K562 (cell line): ENCODE data around the gene RNF40. TPM values are rescaled to one million over a fixed set of nuclear protein-coding genes. Genes with fewer than 3 reads are reported as not detected.

ENCODE experiments used
- ATF6 ChIP-seq: sonication (generic); formaldehyde crosslinking; IDR thresholded peaks from 2 replicates; pipeline ENCODE4 v1.4.0; 2020; ENCODE audit warnings: mild to moderate bottlenecking, missing genetic modification reagents
- FOXM1 ChIP-seq, 2 experiments: fragments of 450-650 bp in 1 of 2; sonication (generic) in 1 of 2; formaldehyde crosslinking in 1 of 2; IDR thresholded peaks; 2 replicates each; pipeline versions ENCODE4 v1.6.1 to v1.9.0; 2017 to 2022; ENCODE audit warnings: low read depth in 2 of 2, mild to moderate bottlenecking in 2 of 2, missing genetic modification reagents in 1 of 2, moderate library complexity in 1 of 2
- JUND ChIP-seq, 2 experiments: IDR thresholded peaks; 2 replicates in 1 of 2; 3 replicates in 1 of 2; pipeline ENCODE4 v1.6.1; 2011; ENCODE audit warnings: borderline replicate concordance in 2 of 2, low read depth in 2 of 2, low read length in 2 of 2, improper control_type of control experiment in 1 of 2, missing biosample characterization in 1 of 2, missing genetic modification characterization in 1 of 2, missing genetic modification reagents in 1 of 2
- KAT7 ChIP-seq: sonication (generic); formaldehyde crosslinking; IDR thresholded peaks from 2 replicates; pipeline ENCODE4 v1.8.0; 2022; ENCODE audit warnings: missing genetic modification reagents, mild to moderate bottlenecking, borderline replicate concordance
- MYNN ChIP-seq, 2 experiments: sonication (generic); formaldehyde crosslinking in 1 of 2; IDR thresholded peaks; 2 replicates each; pipeline versions ENCODE4 v1.5.0 to v1.6.1; 2016 to 2020; ENCODE audit warnings: antibody characterized with exemption in 1 of 2, missing genetic modification reagents in 1 of 2
- NONO ChIP-seq, 2 experiments: fragments of 200-400 bp in 1 of 2; fragments of 450-650 bp in 1 of 2; formaldehyde crosslinking in 1 of 2; IDR thresholded peaks; 2 replicates each; pipeline ENCODE4 v1.6.1; 2017; ENCODE audit warnings: low read depth in 2 of 2, mild to moderate bottlenecking in 2 of 2, moderate library complexity in 2 of 2, low read length in 1 of 2
- SOX6 ChIP-seq: fragments of 450-650 bp; IDR thresholded peaks from 2 replicates; pipeline ENCODE4 v1.6.1; 2014; ENCODE audit warnings: mild to moderate bottlenecking
- ZBTB7A ChIP-seq: IDR thresholded peaks from 2 replicates; pipeline ENCODE4 v1.6.1; 2011; ENCODE audit warnings: low read depth, mild to moderate bottlenecking, low read length, moderate library complexity, borderline replicate concordance; ENCODE audit not compliant: control insufficient read depth
- ZKSCAN1 ChIP-seq: fragments of 150-350 bp; IDR thresholded peaks from 2 replicates; pipeline ENCODE4 v1.6.1; 2016; ENCODE audit warnings: low read depth, low read length
- ZNF232 ChIP-seq: sonication (generic); formaldehyde crosslinking; IDR thresholded peaks from 2 replicates; pipeline ENCODE4 v1.8.0; 2022; ENCODE audit warnings: mild to moderate bottlenecking, missing genetic modification reagents
- polyA plus RNA-seq, 8 experiments: library from polyadenylated mRNA; depleted of rRNA in 4 of 8; stranded (reverse) in 5 of 8; unstranded in 3 of 8; fragments of >200 nt; fragmentation: Nextera tagmentation in 2 of 8; fragmentation: Illumina TruSeq in 1 of 8; extraction: Ambion mirVana in 2 of 8; extraction: Trizol in 1 of 8; gene quantifications; 2 replicates each; pipeline versions ENCODE4 v1.2.1 to v1.2.3, GENCODE V29; 2011 to 2014; ENCODE audit warnings: inconsistent platforms in 1 of 8, missing spikeins in 1 of 8
- total RNA-seq, 7 experiments: library from RNA; depleted of rRNA in 6 of 7; stranded (reverse); fragments of >200 nt in 6 of 7; fragmentation: Illumina TruSeq in 2 of 7; extraction: Trizol in 2 of 7; gene quantifications; 2 replicates each; pipeline versions ENCODE4 v1.2.1 to v1.2.3, GENCODE V29; 2011 to 2021; ENCODE audit warnings: low replicate concordance in 1 of 7
- TF ChIP-seq, protein P1 (sequence below): fragments of 450-650 bp; IDR thresholded peaks from 2 replicates; pipeline ENCODE4 v1.6.1; 2016; ENCODE audit warnings: mild to moderate bottlenecking, moderate library complexity

The RNF40 gene
- total and polyA plus RNA-seq, 9 of the 15 experiments (the other 6 are each of a cell fraction or from before 2014, with no cell fraction given): 6.2 to 129 (median 81.5) TPM

GRCh38 chr16:30805370-30806169, 43.4 kb downstream of the RNF40 start (continued):
- TF ChIP-seq, protein P1, sequence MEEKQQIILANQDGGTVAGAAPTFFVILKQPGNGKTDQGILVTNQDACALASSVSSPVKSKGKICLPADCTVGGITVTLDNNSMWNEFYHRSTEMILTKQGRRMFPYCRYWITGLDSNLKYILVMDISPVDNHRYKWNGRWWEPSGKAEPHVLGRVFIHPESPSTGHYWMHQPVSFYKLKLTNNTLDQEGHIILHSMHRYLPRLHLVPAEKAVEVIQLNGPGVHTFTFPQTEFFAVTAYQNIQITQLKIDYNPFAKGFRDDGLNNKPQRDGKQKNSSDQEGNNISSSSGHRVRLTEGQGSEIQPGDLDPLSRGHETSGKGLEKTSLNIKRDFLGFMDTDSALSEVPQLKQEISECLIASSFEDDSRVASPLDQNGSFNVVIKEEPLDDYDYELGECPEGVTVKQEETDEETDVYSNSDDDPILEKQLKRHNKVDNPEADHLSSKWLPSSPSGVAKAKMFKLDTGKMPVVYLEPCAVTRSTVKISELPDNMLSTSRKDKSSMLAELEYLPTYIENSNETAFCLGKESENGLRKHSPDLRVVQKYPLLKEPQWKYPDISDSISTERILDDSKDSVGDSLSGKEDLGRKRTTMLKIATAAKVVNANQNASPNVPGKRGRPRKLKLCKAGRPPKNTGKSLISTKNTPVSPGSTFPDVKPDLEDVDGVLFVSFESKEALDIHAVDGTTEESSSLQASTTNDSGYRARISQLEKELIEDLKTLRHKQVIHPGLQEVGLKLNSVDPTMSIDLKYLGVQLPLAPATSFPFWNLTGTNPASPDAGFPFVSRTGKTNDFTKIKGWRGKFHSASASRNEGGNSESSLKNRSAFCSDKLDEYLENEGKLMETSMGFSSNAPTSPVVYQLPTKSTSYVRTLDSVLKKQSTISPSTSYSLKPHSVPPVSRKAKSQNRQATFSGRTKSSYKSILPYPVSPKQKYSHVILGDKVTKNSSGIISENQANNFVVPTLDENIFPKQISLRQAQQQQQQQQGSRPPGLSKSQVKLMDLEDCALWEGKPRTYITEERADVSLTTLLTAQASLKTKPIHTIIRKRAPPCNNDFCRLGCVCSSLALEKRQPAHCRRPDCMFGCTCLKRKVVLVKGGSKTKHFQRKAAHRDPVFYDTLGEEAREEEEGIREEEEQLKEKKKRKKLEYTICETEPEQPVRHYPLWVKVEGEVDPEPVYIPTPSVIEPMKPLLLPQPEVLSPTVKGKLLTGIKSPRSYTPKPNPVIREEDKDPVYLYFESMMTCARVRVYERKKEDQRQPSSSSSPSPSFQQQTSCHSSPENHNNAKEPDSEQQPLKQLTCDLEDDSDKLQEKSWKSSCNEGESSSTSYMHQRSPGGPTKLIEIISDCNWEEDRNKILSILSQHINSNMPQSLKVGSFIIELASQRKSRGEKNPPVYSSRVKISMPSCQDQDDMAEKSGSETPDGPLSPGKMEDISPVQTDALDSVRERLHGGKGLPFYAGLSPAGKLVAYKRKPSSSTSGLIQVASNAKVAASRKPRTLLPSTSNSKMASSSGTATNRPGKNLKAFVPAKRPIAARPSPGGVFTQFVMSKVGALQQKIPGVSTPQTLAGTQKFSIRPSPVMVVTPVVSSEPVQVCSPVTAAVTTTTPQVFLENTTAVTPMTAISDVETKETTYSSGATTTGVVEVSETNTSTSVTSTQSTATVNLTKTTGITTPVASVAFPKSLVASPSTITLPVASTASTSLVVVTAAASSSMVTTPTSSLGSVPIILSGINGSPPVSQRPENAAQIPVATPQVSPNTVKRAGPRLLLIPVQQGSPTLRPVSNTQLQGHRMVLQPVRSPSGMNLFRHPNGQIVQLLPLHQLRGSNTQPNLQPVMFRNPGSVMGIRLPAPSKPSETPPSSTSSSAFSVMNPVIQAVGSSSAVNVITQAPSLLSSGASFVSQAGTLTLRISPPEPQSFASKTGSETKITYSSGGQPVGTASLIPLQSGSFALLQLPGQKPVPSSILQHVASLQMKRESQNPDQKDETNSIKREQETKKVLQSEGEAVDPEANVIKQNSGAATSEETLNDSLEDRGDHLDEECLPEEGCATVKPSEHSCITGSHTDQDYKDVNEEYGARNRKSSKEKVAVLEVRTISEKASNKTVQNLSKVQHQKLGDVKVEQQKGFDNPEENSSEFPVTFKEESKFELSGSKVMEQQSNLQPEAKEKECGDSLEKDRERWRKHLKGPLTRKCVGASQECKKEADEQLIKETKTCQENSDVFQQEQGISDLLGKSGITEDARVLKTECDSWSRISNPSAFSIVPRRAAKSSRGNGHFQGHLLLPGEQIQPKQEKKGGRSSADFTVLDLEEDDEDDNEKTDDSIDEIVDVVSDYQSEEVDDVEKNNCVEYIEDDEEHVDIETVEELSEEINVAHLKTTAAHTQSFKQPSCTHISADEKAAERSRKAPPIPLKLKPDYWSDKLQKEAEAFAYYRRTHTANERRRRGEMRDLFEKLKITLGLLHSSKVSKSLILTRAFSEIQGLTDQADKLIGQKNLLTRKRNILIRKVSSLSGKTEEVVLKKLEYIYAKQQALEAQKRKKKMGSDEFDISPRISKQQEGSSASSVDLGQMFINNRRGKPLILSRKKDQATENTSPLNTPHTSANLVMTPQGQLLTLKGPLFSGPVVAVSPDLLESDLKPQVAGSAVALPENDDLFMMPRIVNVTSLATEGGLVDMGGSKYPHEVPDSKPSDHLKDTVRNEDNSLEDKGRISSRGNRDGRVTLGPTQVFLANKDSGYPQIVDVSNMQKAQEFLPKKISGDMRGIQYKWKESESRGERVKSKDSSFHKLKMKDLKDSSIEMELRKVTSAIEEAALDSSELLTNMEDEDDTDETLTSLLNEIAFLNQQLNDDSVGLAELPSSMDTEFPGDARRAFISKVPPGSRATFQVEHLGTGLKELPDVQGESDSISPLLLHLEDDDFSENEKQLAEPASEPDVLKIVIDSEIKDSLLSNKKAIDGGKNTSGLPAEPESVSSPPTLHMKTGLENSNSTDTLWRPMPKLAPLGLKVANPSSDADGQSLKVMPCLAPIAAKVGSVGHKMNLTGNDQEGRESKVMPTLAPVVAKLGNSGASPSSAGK: peak; percentile 61
- TF ChIP-seq KAT7 (CRISPR knock-in tag): peak; percentile 73; the same call in 1 of the 2 replicates
- TF ChIP-seq ZNF232 (CRISPR knock-in tag): no peak
- TF ChIP-seq JUND (IDR thresholded peaks at IDR 0.05; ENCODE audit: borderline replicate concordance, low read depth, low read length): peak; percentile 52
- 0 out of 3 replicates have a peak, but pooled peaks have one; percentile 50 for TF ChIP-seq JUND (tag; IDR thresholded peaks at IDR 0.05; ENCODE audit: borderline replicate concordance, low read depth, low read length)
- peak; percentile 35; the same call in 1 of the 2 replicates for TF ChIP-seq ZBTB7A
- TF ChIP-seq MYNN (IDR thresholded peaks at IDR 0.05): no peak
- TF ChIP-seq MYNN (CRISPR knock-in tag; IDR thresholded peaks at IDR 0.05): no peak
- TF ChIP-seq FOXM1 (IDR thresholded peaks at IDR 0.05; ENCODE audit: low read depth): peak; percentile 78
- peak; percentile 78; the same call in 1 of the 2 replicates for TF ChIP-seq FOXM1 (CRISPR knock-in tag; IDR thresholded peaks at IDR 0.05; ENCODE audit: low read depth)
- peak; percentile 69 for TF ChIP-seq ATF6 (CRISPR knock-in tag)
- peak; percentile 28; the same call in 1 of the 2 replicates for TF ChIP-seq ZKSCAN1
- no peak; a peak in 1 of 4 replicates for TF ChIP-seq NONO (IDR thresholded peaks at IDR 0.05; ENCODE audit: low read depth in 2 of 2, low read length in 1 of 2)
- TF ChIP-seq SOX6: peak; percentile 63; the same call in 1 of the 2 replicates
